Endodermal cell (in vitro differentiated cells): ENCODE results near the gene NEUROG2. TPM values are rescaled to one million over a fixed set of nuclear protein-coding genes. Genes with fewer than 3 reads are reported as not detected.
A peak's percentile ranks its signal among the peaks of the same experiment; 100 is the strongest.
"Not testable (repeated sequence)": the region's sequence is repeated elsewhere in the genome, so short reads cannot be mapped to it uniquely, and the experiment has no call there.

Experiments used
- DNase-seq: peaks from one replicate; pipeline ENCODE4 v3.0.0-alpha.2; 2017
- H3K27ac ChIP-seq: 2 replicates; pipeline ENCODE4 v1.5.1; 2013; ENCODE audit warnings: mild to moderate bottlenecking, low read depth, low read length, moderate library complexity
- H3K27me3 ChIP-seq: 2 replicates; pipeline ENCODE4 v1.6.1; 2013; ENCODE audit warnings: mild to moderate bottlenecking, low read length, moderate library complexity; ENCODE audit not compliant: insufficient read depth, control insufficient read depth, poor library complexity, severe bottlenecking
- H3K36me3 ChIP-seq: 2 replicates; pipeline ENCODE4 v1.7.0; 2013; ENCODE audit warnings: mild to moderate bottlenecking, low read length, moderate library complexity; ENCODE audit not compliant: control insufficient read depth, insufficient read depth
- H3K4me1 ChIP-seq: one replicate; pipeline ENCODE4 v1.7.0; 2013; ENCODE audit warnings: low read length; ENCODE audit not compliant: control insufficient read depth, insufficient read depth
- H3K4me3 ChIP-seq: 2 replicates; pipeline ENCODE4 v1.5.1; 2013; ENCODE audit warnings: mild to moderate bottlenecking, low read length, moderate library complexity
- H3K9ac ChIP-seq: 2 replicates; pipeline ENCODE4 v1.6.1; 2013; ENCODE audit warnings: mild to moderate bottlenecking, low read length, moderate library complexity; ENCODE audit not compliant: poor library complexity, severe bottlenecking; ENCODE audit errors: extremely low read depth
- H3K9me3 ChIP-seq: 2 replicates; pipeline ENCODE4 v1.6.1; 2013; ENCODE audit warnings: mild to moderate bottlenecking, low read length, moderate library complexity; ENCODE audit not compliant: control insufficient read depth
- H3K27ac Mint-ChIP-seq: 2 replicates; pipeline ENCODE4 v1.8.0; 2020; ENCODE audit warnings: mixed read lengths
- H3K27me3 Mint-ChIP-seq: 2 replicates; pipeline ENCODE4 v1.8.0; 2021; ENCODE audit warnings: mild to moderate bottlenecking, mixed read lengths; ENCODE audit not compliant: insufficient read depth
- H3K36me3 Mint-ChIP-seq: 2 replicates; pipeline ENCODE4 v1.8.0; 2020; ENCODE audit warnings: low read depth, mixed read lengths
- H3K4me1 Mint-ChIP-seq: 2 replicates; pipeline ENCODE4 v1.8.0; 2020; ENCODE audit warnings: mixed read lengths
- H3K4me3 Mint-ChIP-seq: 2 replicates; pipeline ENCODE4 v1.8.0; 2020; ENCODE audit warnings: mild to moderate bottlenecking, moderate library complexity, mixed read lengths
- H3K9me3 Mint-ChIP-seq: 2 replicates; pipeline ENCODE4 v1.8.0; 2020; ENCODE audit warnings: mild to moderate bottlenecking, mixed read lengths
- WGBS, 2 experiments: methylation state at CpG; one replicate each; pipeline versions ENCODE4 v1.1.5 to v1.1.7; 2013; ENCODE audit warnings: missing lambda C conversion rate in 2 of 2, mixed read lengths in 1 of 2; ENCODE audit not compliant: insufficient coverage in 1 of 2, insufficient read length in 1 of 2; 5-methylcytosine and 5-hydroxymethylcytosine counted together
- total RNA-seq, 2 donors: library from RNA; stranded (reverse); fragmentation: NEBNext Ultra II Directional in 1 of 2; extraction: Animal tissue kit (Norgen Biotek cat#: 25700) in 1 of 2; gene quantifications; 2 replicates in 1 of 2; 3 replicates in 1 of 2; pipeline ENCODE4 v1.2.1, GENCODE V29; 2021
- TF ChIP-seq, protein P1 (sequence below): fragments of 200-600 bp; sonication (generic); conservative IDR thresholded peaks from 2 replicates; pipeline ENCODE4 v1.5.0; 2021; ENCODE audit warnings: antibody characterized with exemption, mild to moderate bottlenecking

NEUROG2 gene
- total RNA-seq, 2 donors from 2014 or later, result 0.11 TPM; not detected in 1

DNA sequence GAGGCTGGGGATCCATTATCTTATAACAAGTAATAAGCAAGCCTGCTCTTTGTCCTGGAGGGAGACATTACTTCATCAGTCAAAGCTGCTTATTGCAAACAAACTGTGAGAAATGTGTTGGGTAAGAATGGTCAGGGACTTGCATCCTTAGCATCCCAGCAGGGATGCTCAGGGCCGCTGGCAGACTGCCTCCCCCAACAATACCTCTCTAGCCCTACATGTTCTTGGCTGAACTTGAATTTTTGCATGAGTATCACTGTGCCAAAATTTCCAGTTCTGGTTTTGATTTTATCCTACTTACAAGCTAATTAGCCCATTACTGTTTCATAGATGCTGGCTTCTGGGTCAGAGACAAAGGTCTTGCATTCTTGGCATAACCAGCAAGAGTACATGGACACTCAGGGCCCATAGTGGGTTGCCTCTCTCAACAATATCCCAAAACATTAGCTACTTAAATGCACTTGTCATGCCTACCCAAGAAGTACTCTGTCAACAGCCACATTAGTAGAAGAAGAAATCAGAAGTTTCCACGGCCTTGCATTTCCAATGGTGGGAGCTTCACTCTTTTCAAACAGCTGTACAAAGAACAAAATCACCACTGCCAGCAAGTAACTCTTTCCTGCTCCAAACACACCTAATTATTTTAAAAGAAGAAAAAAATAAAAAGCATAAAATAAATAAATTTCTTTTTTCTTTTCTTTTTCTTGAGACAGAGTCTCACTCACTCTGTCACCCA is 41.9 kb upstream of the NEUROG2 start:
- Mint-ChIP-seq H3K27ac (peak overlapping the region; percentile 14), H3K4me1 (no peaks in the 10 kb centered on the region)
- WGBS, 2 experiments, result 78 to 93% methylated on average over 1 to 2 of the region's 2 CpGs

DNA sequence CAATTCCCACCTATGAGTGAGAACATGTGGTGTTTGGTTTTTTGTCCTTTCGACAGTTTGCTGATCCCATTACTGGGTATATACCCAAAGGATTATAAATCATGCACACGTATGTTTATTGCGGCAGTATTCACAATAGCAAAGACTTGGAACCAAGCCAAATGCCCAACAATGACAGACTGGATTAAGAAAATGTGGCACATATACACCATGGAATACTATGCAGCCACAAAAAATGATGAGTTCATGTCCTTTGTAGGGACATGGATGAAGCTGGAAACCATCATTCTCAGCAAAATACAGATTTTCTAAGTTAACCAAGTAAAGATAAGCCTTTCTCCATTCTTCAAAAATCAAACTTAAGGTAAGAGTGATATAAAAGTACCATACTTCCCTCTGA is 38.3 kb upstream of the NEUROG2 start:
- H3K4me1 ChIP-seq, H3K27me3 ChIP-seq, H3K27ac ChIP-seq, H3K4me3 ChIP-seq, H3K9me3 ChIP-seq, H3K9me3 Mint-ChIP-seq, H3K4me3 Mint-ChIP-seq, H3K36me3 ChIP-seq, DNase-seq, H3K9ac ChIP-seq, H3K4me1 Mint-ChIP-seq, H3K27me3 Mint-ChIP-seq, H3K27ac Mint-ChIP-seq: not testable (repeated sequence)
- WGBS, 2 experiments, result 90% methylated on average over 2 of the region's 3 CpGs; no CpG with 5 or more reads in 1 of the 2 experiments
- peaks cover 18% of the 10 kb centered on the region for H3K36me3 Mint-ChIP-seq

More for the DNA sequence above, 41.9 kb upstream of the NEUROG2 start:
- Mint-ChIP-seq H3K4me3 (no peak overlapping the region), H3K36me3 (peaks cover 32% of the 10 kb centered on the region), H3K9me3 (no peaks in the 10 kb centered on the region), H3K27me3 (no peaks in the 10 kb centered on the region)
- H3K36me3 ChIP-seq, result no peaks in the 10 kb centered on the region
- H3K4me3 ChIP-seq, result no peak overlapping the region
- no peak overlapping the region for H3K27ac ChIP-seq
- no peak overlapping the region for H3K9ac ChIP-seq
- H3K9me3 ChIP-seq, result no peaks in the 10 kb centered on the region
- H3K4me1 ChIP-seq, result no peaks in the 10 kb centered on the region
- TF ChIP-seq, protein P1, sequence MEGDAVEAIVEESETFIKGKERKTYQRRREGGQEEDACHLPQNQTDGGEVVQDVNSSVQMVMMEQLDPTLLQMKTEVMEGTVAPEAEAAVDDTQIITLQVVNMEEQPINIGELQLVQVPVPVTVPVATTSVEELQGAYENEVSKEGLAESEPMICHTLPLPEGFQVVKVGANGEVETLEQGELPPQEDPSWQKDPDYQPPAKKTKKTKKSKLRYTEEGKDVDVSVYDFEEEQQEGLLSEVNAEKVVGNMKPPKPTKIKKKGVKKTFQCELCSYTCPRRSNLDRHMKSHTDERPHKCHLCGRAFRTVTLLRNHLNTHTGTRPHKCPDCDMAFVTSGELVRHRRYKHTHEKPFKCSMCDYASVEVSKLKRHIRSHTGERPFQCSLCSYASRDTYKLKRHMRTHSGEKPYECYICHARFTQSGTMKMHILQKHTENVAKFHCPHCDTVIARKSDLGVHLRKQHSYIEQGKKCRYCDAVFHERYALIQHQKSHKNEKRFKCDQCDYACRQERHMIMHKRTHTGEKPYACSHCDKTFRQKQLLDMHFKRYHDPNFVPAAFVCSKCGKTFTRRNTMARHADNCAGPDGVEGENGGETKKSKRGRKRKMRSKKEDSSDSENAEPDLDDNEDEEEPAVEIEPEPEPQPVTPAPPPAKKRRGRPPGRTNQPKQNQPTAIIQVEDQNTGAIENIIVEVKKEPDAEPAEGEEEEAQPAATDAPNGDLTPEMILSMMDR, result no peak
- no peaks in the 10 kb centered on the region for H3K27me3 ChIP-seq
- DNase-seq, result no peak

DNA sequence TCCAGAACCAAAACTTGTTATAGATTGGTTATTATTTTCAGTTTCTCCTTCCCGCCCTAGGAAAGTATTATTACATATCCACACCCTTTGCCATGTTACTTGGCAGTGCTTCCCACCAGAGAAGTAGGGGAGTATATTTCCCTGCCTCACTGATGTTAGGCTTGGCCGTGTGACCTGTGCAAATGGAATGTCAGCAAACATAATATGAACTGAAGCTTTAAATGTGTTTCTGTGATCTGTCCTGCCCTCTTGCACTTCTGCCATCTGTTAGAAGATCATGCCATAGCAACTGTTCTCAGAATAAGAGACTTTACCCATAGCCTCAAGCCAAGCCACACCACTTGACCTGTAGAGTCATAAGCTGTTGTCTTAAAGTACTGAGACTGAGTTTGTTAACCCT is 36.7 kb upstream of the NEUROG2 start:
- H3K4me1 Mint-ChIP-seq, result no peaks in the 10 kb centered on the region
- H3K9me3 ChIP-seq, result no peaks in the 10 kb centered on the region
- no peak overlapping the region for H3K4me3 Mint-ChIP-seq
- peaks cover 8% of the 10 kb centered on the region for H3K36me3 Mint-ChIP-seq
- 88% methylated on average over 2 of the region's 2 CpGs; no CpG with 5 or more reads in 1 of the 2 experiments for WGBS, 2 experiments
- no peaks in the 10 kb centered on the region for H3K27me3 Mint-ChIP-seq
- no peak overlapping the region for H3K4me3 ChIP-seq
- H3K27ac Mint-ChIP-seq, result no peak overlapping the region
- H3K36me3 ChIP-seq, result no peaks in the 10 kb centered on the region
- no peak for DNase-seq
- H3K27me3 ChIP-seq, result no peaks in the 10 kb centered on the region
- TF ChIP-seq, protein P1, result no peak
- H3K27ac ChIP-seq, result no peak overlapping the region
- no peaks in the 10 kb centered on the region for H3K4me1 ChIP-seq
- no peak overlapping the region for H3K9ac ChIP-seq
- no peaks in the 10 kb centered on the region for H3K9me3 Mint-ChIP-seq
